Effector memory CD4-positive, alpha-beta T cell (primary cell): ENCODE results near the gene CYP2W1.

Experiments
- DNase-seq, 3 donors: peaks; one replicate each; pipeline ENCODE4 v3.0.0-alpha.2; 2020
- H3K27ac ChIP-seq: 2 replicates; pipeline ENCODE4 v1.7.0; 2013; ENCODE audit warnings: mild to moderate bottlenecking, low read length, moderate library complexity; ENCODE audit not compliant: insufficient read depth, poor library complexity, severe bottlenecking
- H3K27me3 ChIP-seq: replicated peaks from 2 replicates; pipeline ENCODE4 v1.7.0; 2013; ENCODE audit warnings: mild to moderate bottlenecking, low read length; ENCODE audit not compliant: insufficient read depth, control insufficient read depth, poor library complexity, severe bottlenecking
- H3K36me3 ChIP-seq: 2 replicates; pipeline ENCODE4 v1.7.0; 2013; ENCODE audit warnings: mild to moderate bottlenecking, low read length, moderate library complexity; ENCODE audit not compliant: control insufficient read depth, insufficient read depth
- H3K4me1 ChIP-seq: 2 replicates; pipeline ENCODE4 v1.7.0; 2013; ENCODE audit warnings: low read length, mild to moderate bottlenecking; ENCODE audit not compliant: control insufficient read depth, insufficient read depth, poor library complexity, severe bottlenecking
- H3K4me3 ChIP-seq: 2 replicates; pipeline ENCODE4 v1.7.0; 2013; ENCODE audit warnings: low read length, low read depth, mild to moderate bottlenecking; ENCODE audit not compliant: insufficient read depth, poor library complexity, severe bottlenecking
- H3K9me3 ChIP-seq: 2 replicates; pipeline ENCODE4 v1.7.0; 2013; ENCODE audit warnings: mild to moderate bottlenecking, low read length, moderate library complexity; ENCODE audit not compliant: control insufficient read depth

Gene CYP2W1

DNA sequence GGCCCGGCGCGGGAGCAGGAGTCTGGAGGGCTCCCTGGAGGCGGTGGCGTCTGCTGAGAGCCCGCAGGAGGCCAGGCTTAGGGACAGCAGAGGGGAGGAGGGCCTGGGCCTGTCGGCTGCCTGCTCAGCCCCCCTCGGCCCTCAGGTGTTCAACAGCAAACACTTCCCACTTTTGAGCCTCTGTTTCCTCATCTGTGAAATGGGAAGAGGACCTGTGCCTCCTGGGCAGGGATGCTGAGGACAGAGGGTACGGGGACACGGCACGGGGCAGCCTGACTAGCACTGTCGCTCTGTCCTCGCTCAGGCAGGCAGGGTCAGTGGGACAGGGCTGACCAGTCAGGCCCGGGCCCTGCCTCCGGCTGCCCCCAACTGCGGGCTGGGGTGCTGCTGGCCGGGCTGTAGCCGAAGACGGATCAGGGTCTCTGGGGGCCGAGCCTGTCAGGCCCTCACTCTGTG is 663 bp downstream of the CYP2W1 start:
- no peak for DNase-seq
- H3K4me3 ChIP-seq: no peak overlapping the region
- no peaks in the 10 kb centered on the region for H3K36me3 ChIP-seq
- no peaks in the 10 kb centered on the region for H3K4me1 ChIP-seq
- H3K27ac ChIP-seq: no peak overlapping the region
- H3K27me3 ChIP-seq: peaks cover 13% of the 10 kb centered on the region
- no peaks in the 10 kb centered on the region for H3K9me3 ChIP-seq

DNA sequence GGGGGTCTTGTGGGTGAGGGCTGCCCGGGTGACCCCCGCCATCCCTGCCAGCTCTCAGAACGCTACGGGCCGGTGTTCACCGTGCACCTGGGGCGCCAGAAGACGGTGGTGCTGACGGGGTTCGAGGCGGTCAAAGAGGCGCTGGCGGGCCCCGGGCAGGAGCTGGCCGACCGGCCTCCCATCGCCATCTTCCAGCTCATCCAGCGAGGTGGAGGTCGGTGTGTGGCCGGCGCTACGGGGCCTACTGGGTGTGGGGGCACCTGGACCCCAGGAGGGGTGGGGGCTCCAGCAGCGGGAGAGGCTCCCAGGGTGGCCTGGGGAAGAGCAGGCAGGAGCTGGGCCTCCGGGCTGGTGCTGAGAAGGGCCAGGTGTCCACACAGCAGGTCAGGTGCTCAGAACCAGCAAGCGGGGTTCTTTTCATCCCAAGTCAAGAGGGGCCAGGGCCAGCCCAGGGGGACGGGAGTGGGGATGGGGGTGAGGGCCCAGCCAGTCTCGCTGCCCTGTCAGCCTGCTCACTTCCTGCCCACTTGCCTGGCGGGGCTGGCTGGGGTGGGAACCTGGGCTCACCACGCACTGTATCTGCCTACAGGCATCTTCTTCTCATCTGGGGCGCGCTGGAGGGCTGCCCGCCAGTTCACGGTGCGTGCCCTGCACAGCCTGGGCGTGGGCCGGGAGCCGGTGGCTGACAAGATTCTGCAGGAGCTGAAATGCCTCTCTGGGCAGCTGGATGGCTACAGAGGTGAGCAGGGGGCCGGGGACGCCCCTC is 1.6 kb downstream of the CYP2W1 start:
- Histone ChIP-seq H3K27me3 (peaks cover 14% of the 10 kb centered on the region), H3K27ac (no peak overlapping the region), H3K36me3 (no peaks in the 10 kb centered on the region), H3K4me1 (no peaks in the 10 kb centered on the region), H3K4me3 (no peak overlapping the region), H3K9me3 (no peaks in the 10 kb centered on the region)
- no peak for DNase-seq

DNA sequence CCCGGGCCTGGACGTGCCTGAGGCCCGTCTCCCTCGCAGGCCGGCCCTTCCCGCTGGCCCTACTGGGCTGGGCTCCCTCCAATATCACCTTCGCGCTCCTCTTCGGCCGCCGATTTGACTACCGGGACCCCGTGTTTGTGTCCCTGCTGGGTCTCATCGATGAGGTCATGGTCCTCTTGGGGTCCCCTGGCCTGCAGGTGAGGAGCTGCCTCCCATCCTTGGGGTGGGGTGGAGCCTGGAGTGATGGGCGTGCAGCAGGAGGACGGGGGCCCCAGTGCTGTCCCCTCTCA is 2.1 kb downstream of the CYP2W1 start:
- H3K4me3 ChIP-seq: no peak overlapping the region
- H3K27me3 ChIP-seq: peaks cover 14% of the 10 kb centered on the region
- H3K9me3 ChIP-seq: no peaks in the 10 kb centered on the region
- no peak for DNase-seq
- no peaks in the 10 kb centered on the region for H3K4me1 ChIP-seq
- no peak overlapping the region for H3K27ac ChIP-seq
- H3K36me3 ChIP-seq: no peaks in the 10 kb centered on the region

DNA sequence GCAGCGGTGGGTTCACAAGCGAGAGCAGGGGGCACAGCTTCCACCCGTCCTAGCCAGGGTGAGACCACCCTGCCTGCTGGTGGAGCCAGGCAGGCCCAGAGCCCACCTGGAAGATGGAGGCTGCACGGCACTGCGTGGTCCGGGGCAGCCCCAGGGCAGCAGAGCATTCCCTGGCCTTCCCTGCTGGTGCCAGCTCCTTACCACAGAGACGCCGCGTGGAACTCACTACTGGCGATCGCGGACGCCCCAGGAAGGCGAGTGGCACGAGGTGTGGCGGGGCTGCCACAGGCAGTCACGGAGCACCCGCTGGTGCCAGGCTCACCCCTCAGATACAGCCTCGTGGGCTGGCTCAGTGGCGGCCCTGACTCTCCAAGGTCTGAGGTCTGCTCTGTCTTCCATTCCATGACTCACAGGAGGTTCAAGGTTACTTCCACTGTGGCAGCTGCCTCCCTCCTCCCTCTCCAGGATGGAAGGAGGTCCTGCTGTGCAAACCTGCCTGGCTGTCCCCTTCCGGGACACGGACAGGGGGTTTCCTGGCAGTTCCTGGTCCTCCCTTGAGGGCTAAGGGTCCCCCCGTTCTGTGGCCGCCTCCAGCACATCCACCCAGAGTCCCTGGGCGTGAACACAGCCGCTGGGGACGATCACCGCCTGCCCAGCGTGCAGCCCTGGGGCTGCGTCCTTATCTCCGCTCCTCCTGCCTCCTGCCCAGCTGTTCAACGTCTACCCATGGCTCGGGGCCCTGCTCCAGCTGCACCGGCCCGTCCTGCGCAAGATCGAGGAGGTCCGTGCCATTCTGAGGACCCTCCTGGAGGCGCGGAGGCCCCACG is 3.1 kb downstream of the CYP2W1 start:
- Histone ChIP-seq H3K4me1 (no peaks in the 10 kb centered on the region), H3K36me3 (no peaks in the 10 kb centered on the region), H3K4me3 (no peak overlapping the region), H3K27ac (no peak overlapping the region), H3K9me3 (no peaks in the 10 kb centered on the region), H3K27me3 (peaks cover 14% of the 10 kb centered on the region)
- DNase-seq: no peak

DNA sequence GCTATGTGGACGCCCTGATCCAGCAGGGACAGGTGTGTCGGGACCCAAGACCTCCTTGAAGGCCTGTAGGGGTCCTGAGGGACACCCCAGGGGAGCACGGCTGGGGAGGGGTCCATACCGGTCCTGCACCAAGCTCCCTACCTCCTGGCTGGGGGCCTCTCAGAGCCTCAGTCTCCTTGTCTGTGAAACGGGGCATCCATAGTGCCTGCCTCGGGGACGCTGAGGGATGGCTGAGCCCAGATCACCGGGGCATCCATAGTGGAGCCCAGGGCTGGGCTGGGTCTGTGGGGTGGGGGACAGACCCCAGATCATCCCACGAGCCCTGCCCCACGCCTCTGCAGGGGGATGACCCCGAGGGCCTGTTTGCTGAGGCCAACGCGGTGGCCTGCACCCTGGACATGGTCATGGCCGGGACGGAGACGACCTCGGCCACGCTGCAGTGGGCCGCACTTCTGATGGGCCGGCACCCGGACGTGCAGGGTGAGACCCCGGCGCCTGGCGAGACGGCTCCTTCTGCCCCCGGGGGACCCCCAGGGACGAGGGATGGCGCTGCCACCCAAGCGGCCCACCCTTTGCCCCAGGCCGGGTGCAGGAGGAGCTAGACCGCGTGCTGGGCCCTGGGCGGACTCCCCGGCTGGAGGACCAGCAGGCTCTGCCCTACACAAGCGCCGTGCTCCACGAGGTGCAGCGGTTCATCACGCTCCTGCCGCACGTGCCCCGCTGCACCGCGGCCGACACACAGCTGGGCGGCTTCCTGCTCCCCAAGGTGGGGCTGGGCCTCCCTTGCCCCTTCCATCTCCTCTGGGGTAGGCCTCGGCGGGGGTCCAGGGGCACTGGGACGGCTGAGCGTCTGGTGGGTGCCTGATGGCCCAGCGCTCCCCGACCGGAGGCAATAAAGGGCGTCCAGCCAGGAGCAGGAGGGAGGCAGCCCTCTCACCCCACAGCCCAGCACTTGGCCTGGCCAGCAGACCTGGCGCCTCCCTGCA is 4.1 kb downstream of the CYP2W1 start:
- H3K4me1 ChIP-seq: no peaks in the 10 kb centered on the region
- no peak overlapping the region for H3K27ac ChIP-seq
- no peaks in the 10 kb centered on the region for H3K36me3 ChIP-seq
- H3K27me3 ChIP-seq: peaks cover 14% of the 10 kb centered on the region
- no peak overlapping the region for H3K4me3 ChIP-seq
- H3K9me3 ChIP-seq: no peaks in the 10 kb centered on the region
- no peak for DNase-seq

DNA sequence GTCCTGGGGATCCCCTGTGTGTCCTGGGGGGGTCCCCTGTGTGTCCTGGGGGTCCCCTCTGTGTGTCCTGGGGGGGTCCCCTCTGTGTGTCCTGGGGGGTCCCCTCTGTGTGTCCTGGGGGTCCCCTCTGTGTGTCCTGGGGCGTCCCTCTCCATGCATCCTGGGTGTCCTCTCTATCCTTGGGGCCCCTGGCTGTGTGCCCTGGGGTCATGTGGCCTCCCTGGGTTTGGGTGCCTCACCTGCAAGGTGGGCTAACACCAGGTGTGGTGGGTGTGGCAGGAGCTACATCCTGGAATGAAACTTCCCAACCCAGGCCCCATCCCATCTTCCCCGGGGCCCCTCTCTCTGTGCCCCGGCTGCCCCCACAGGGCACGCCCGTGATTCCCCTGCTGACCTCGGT is 4.9 kb downstream of the CYP2W1 start:
- Histone ChIP-seq H3K27me3 (peaks cover 14% of the 10 kb centered on the region), H3K9me3 (no peaks in the 10 kb centered on the region), H3K36me3 (no peaks in the 10 kb centered on the region), H3K4me3 (no peak overlapping the region), H3K4me1 (no peaks in the 10 kb centered on the region), H3K27ac (no peak overlapping the region)
- DNase-seq: no peak

DNA sequence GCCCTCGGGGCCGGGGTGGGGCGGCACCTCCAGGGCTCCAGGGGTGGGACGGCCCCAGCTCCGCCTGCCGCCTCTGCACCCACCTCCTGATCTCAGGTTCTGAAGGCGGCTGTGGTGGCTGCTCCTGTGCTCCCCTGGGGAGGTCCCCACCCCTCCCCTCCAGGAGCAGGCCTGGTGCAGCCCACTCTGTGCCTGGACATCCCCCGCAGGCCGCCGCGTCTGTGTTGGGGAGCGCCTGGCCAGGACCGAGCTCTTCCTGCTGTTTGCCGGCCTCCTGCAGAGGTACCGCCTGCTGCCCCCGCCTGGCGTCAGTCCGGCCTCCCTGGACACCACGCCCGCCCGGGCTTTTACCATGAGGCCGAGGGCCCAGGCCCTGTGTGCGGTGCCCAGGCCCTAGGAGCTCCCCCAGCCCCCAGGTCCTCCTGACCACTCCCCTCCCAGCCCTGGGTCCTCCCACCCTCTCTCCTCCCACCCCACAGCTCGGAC is 5.5 kb downstream of the CYP2W1 start:
- DNase-seq: no peak
- peaks cover 14% of the 10 kb centered on the region for H3K27me3 ChIP-seq
- H3K9me3 ChIP-seq: no peaks in the 10 kb centered on the region
- H3K36me3 ChIP-seq: no peaks in the 10 kb centered on the region
- H3K4me3 ChIP-seq: no peak overlapping the region
- H3K4me1 ChIP-seq: peaks cover 3% of the 10 kb centered on the region
- no peak overlapping the region for H3K27ac ChIP-seq

DNA sequence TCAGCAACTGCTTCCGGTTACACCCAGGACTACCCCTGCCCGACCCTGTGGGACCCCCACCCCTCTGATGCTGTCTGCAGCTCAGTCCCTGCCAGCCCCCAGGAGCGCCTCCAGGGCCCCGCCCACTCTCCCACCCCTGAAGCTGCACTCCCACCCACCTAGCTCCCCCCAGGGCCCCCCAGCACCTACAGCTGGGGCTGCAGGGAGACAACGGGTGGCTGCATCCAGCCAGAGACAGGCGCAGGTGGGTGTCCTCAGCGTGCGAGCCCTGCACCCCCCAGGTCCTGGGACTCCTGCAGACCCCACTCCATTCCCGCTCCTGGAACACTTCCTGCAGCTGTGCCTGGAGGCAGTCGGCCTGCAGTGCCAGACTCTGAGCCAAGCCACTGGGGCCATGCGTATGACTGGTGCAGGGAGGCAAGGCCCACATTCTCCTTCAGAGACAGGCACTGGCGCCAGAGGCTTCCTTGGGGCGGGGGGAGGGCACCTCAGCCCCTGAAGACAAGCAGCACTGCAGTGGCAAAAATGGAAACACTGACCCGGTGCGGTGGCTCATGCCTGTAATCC is 6.1 kb downstream of the CYP2W1 start:
- Histone ChIP-seq H3K36me3 (no peaks in the 10 kb centered on the region), H3K4me1 (peaks cover 3% of the 10 kb centered on the region), H3K27ac (no peak overlapping the region), H3K27me3 (peaks cover 14% of the 10 kb centered on the region), H3K4me3 (no peak overlapping the region), H3K9me3 (no peaks in the 10 kb centered on the region)
- DNase-seq: no peak

DNA sequence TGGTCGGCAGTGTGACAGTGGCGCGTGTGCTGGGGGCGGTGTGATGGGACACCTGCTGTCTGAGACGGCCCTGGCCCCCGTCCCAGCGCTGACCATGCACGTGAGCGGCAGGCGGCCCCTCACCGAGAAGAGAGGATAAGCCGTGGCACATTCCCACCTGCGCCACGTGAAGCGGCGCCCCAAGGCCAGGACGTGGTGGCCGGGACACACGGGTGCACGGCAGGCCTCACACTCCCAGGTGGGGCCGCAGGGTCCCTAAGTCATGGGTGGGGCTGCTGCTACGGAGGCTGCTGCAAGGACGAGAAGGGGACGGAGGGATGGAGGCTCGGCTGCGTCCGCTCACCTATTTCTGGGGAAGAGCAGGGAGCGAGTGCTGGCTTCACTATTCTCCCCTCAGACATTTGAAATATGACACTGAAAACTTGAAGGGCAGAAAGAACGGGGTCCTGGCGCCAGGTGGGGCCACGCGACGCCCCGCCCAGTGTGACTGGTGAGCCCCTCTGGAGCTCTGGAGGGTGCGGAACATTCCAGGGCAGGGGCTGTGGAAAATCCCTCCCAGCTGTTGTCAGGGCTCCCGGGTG is 7.5 kb downstream of the CYP2W1 start:
- Histone ChIP-seq H3K9me3 (no peaks in the 10 kb centered on the region), H3K27ac (no peak overlapping the region), H3K36me3 (no peaks in the 10 kb centered on the region), H3K27me3 (peaks cover 14% of the 10 kb centered on the region), H3K4me1 (peaks cover 3% of the 10 kb centered on the region), H3K4me3 (no peak overlapping the region)
- DNase-seq: no peak
